GM12878 (cell line): ENCODE data around the gene ASTN1. TPM values are rescaled to one million over a fixed set of nuclear protein-coding genes. Genes with fewer than 3 reads are reported as not detected.

ENCODE experiments used
- ATAC-seq: fragments of 200-7000 bp; cut with Tn5 transposase; 3 replicates; pipeline ENCODE4 v1.9.1; 2020; ENCODE audit warnings: mild to moderate bottlenecking, moderate library complexity
- BruUV-seq: library from RNA; stranded (reverse); fragments of 400-500 nt; replicated peaks from 2 replicates; lab custom pipeline; 2021; lab: Mats Ljungman, UMichigan
- CTCF ChIA-PET: fragments of 300-600 bp; sonication (Branson Sonifier 250); formaldehyde crosslinking; extraction: SDS; loops from one replicate; lab custom pipeline; 2021; ENCODE audit warnings: inconsistent platforms; lab: Yijun Ruan, JAX
- POLR2A ChIA-PET: fragments of 350-600 bp; formaldehyde crosslinking; extraction: SDS; loops from one replicate; lab custom pipeline; 2021; ENCODE audit warnings: inconsistent platforms; lab: Charles Lee
- RAD21 ChIA-PET: fragments of 300-600 bp; sonication (Branson Sonifier 250); formaldehyde crosslinking; loops from one replicate; lab custom pipeline; 2023; ENCODE audit warnings: antibody characterized with exemption; ENCODE audit not compliant: unreplicated experiment; lab: Charles Lee
- SMC1A ChIA-PET: fragments of 300-600 bp; sonication (Branson Sonifier 250); formaldehyde crosslinking; loops from one replicate; lab custom pipeline; 2023; ENCODE audit not compliant: unreplicated experiment, uncharacterized antibody; lab: Charles Lee
- DNase-seq: peaks from one replicate; pipeline ENCODE4 v3.0.0-alpha.2; 2011; ENCODE audit warnings: low read depth, low spot score
- FAIRE-seq: peaks from 3 replicates; lab custom pipeline; 2011; peaks lifted over from hg19 to GRCh38; lab: Jason Lieb, UNC
- H2AFZ ChIP-seq: 2 replicates; pipeline ENCODE4 v1.6.0; 2011; ENCODE audit warnings: low read depth, low read length, control low read depth; ENCODE audit not compliant: control insufficient read depth
- H3K27ac ChIP-seq: 2 replicates; pipeline ENCODE4 v1.5.1; 2011; ENCODE audit warnings: control low read depth; ENCODE audit not compliant: control insufficient read depth, insufficient read depth
- H3K27me3 ChIP-seq, 2 experiments: replicated peaks in 1 of 2; 2 replicates each; pipeline versions ENCODE4 v1.6.0 to v1.6.1; 2011; ENCODE audit warnings: low read length in 1 of 2; ENCODE audit not compliant: control insufficient read depth in 2 of 2, insufficient read depth in 2 of 2
- H3K36me3 ChIP-seq, 2 experiments: 2 replicates each; pipeline ENCODE4 v1.5.1; 2011; ENCODE audit warnings: low read length in 1 of 2; ENCODE audit not compliant: control insufficient read depth in 2 of 2, insufficient read depth in 2 of 2
- H3K4me1 ChIP-seq: 2 replicates; pipeline ENCODE4 v1.6.1; 2011; ENCODE audit warnings: mild to moderate bottlenecking, low read length, moderate library complexity, mixed read lengths; ENCODE audit not compliant: control insufficient read depth, insufficient read depth
- H3K4me2 ChIP-seq: 2 replicates; pipeline ENCODE4 v1.6.0; 2011; ENCODE audit warnings: control low read depth; ENCODE audit not compliant: control insufficient read depth, insufficient read depth
- H3K4me3 ChIP-seq: fragments of 200-600 bp; sonication (generic); 2 replicates; pipeline ENCODE4 v1.5.1; 2016
- H3K79me2 ChIP-seq: 2 replicates; pipeline ENCODE4 v1.6.0; 2011; ENCODE audit warnings: low read length; ENCODE audit not compliant: control insufficient read depth, insufficient read depth
- H3K9ac ChIP-seq: 2 replicates; pipeline ENCODE4 v1.8.0; 2011; ENCODE audit warnings: low read length, control low read depth, mixed read lengths; ENCODE audit not compliant: control insufficient read depth, insufficient read depth
- H3K9me3 ChIP-seq: replicated peaks from 3 replicates; pipeline ENCODE4 v1.5.1; 2011; ENCODE audit warnings: mild to moderate bottlenecking, low read length; ENCODE audit not compliant: control insufficient read depth, insufficient read depth
- H4K20me1 ChIP-seq: 2 replicates; pipeline ENCODE4 v1.6.0; 2011; ENCODE audit not compliant: control insufficient read depth, insufficient read depth
- CEBPB ChIP-seq, 2 experiments: fragments of 150-350 bp in 1 of 2; IDR thresholded peaks; 2 replicates each; pipeline ENCODE4 v1.6.1; 2012 to 2014; ENCODE audit warnings: low read depth in 2 of 2, low read length in 2 of 2, borderline replicate concordance in 1 of 2, inconsistent platforms in 1 of 2
- CTCF ChIP-seq, 3 experiments: IDR thresholded peaks in 2 of 3; conservative IDR thresholded peaks in 1 of 3; 2 replicates each; pipeline ENCODE4 v1.5.1; 2011; ENCODE audit warnings: low read depth in 3 of 3, low read length in 3 of 3, mild to moderate bottlenecking in 3 of 3, control low read depth in 2 of 3, moderate library complexity in 2 of 3, inconsistent platforms in 1 of 3, mixed read lengths in 1 of 3; ENCODE audit not compliant: control insufficient read depth in 2 of 3, insufficient read depth in 1 of 3; ENCODE audit errors: extremely low read depth in 1 of 3
- EP300 ChIP-seq, 2 experiments: fragments of 150-350 bp in 1 of 2; IDR thresholded peaks; 2 replicates each; pipeline ENCODE4 v1.6.1; 2011 to 2012; ENCODE audit warnings: low read depth in 2 of 2, low read length in 2 of 2, borderline replicate concordance in 1 of 2, improper control_type of control experiment in 1 of 2, inconsistent platforms in 1 of 2; ENCODE audit not compliant: control insufficient read depth in 1 of 2
- FOS ChIP-seq: IDR thresholded peaks from 3 replicates; pipeline ENCODE4 v1.6.1; 2011; ENCODE audit warnings: borderline replicate concordance; ENCODE audit not compliant: insufficient read length; ENCODE audit errors: extremely low read depth
- SPI1 ChIP-seq: IDR thresholded peaks from 2 replicates; pipeline ENCODE4 v1.6.1; 2011; ENCODE audit warnings: low read depth, mild to moderate bottlenecking, low read length, moderate library complexity, borderline replicate concordance; ENCODE audit not compliant: insufficient read depth
- TCF12 ChIP-seq: IDR thresholded peaks from 2 replicates; pipeline ENCODE4 v1.6.1; 2011; ENCODE audit warnings: low read depth, mild to moderate bottlenecking, low read length
- WGBS: methylation state at CpG from one replicate; pipeline ENCODE4 v1.1.6; 2016; ENCODE audit warnings: low lambda C conversion rate; ENCODE audit not compliant: insufficient replicate concordance, insufficient coverage; ENCODE audit errors: missing lambda C conversion rate; 5-methylcytosine and 5-hydroxymethylcytosine counted together
- in situ Hi-C: fragments of 300-500 bp; cut with MboI; formaldehyde crosslinking; loops from 9 replicates; pipeline ENCODE4 v1.14.3; 2018; ENCODE audit warnings: mixed read lengths
- intact Hi-C: fragments of 100-400 bp; cut with micrococcal nuclease; formaldehyde crosslinking; loops from one replicate; pipeline ENCODE4 v1.14.2; 2022; ENCODE audit not compliant: unreplicated experiment
- polyA plus RNA-seq, 11 experiments: library from polyadenylated mRNA; depleted of rRNA in 4 of 11; unstranded in 6 of 11; stranded (reverse) in 5 of 11; fragments of >200 nt; fragmentation: Nextera tagmentation in 4 of 11; fragmentation: Illumina TruSeq in 1 of 11; extraction: Ambion mirVana in 4 of 11; extraction: Trizol in 1 of 11; gene quantifications; 1 replicate in 1 of 11; 2 replicates in 10 of 11; pipeline versions ENCODE4 v1.2.1 to v1.2.3, GENCODE V29; 2011 to 2016; ENCODE audit warnings: inconsistent platforms in 2 of 11, missing spikeins in 2 of 11, low read depth in 1 of 11
- total RNA-seq, 4 experiments: library from RNA; depleted of rRNA in 3 of 4; stranded (reverse); fragments of >200 nt in 3 of 4; fragmentation: Illumina TruSeq in 1 of 4; extraction: Trizol in 1 of 4; gene quantifications; 2 replicates each; pipeline versions ENCODE4 v1.2.1 to v1.2.3, GENCODE V29; 2013 to 2021
- TF ChIP-seq, protein P1 (sequence below): IDR thresholded peaks from 2 replicates; pipeline ENCODE4 v1.6.1; 2012; ENCODE audit warnings: improper control_type of control experiment, low read depth, low read length; ENCODE audit not compliant: insufficient replicate concordance

ASTN1 gene
- total and polyA plus RNA-seq, 10 of the 15 experiments (the other 5 are each of a cell fraction or from before 2014, with no cell fraction given): 0.04 TPM; not detected in 9

DNA sequence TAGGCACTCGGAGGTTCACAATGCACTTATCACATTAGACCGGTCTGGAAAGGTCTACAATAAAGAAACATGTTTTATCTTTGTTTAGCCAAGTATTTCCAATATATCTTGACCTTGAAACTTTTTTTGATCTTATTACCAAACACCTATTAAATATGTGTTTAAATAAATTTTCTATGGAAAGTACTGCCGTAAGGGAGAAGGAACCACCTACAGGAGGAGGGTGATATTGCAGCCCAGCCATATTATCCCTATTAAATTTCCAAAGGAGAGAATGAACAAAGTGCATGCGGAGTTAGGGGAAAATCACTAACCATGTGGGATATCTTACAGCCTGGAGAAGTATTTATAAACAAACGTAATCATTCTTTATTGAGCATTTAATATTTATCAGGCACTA, 20.7 kb upstream of the ASTN1 start:
- ChIA-PET POLR2A (no interaction called here), RAD21 (no interaction called here), SMC1A (no interaction called here), CTCF (no interaction called here)
- DNase-seq (no peak), FAIRE-seq (no peak), ATAC-seq (no peak)
- Histone ChIP-seq H3K27me3 (peaks cover 0 to 7% of the 10 kb centered on the region in 2 experiments; a peak in 3 of 4 replicates), H2AFZ (no peak overlapping the region), H3K4me1 (no peaks in the 10 kb centered on the region), H3K4me2 (no peak overlapping the region), H3K36me3 (no peaks in the 10 kb centered on the region), H4K20me1 (no peaks in the 10 kb centered on the region), H3K9ac (no peak overlapping the region), H3K9me3 (no peaks in the 10 kb centered on the region), H3K27ac (no peak overlapping the region), H3K4me3 (no peak overlapping the region), H3K79me2 (no peaks in the 10 kb centered on the region)
- intact Hi-C loops (loop anchor here (10.0 kb wide), 1 partner anchor 760 kb away; no protein-coding TSS in a partner anchor), in situ Hi-C loops (no loop called here)
- WGBS: 39% methylated on average over 5 of the region's 5 CpGs
- TF ChIP-seq EP300 (IDR thresholded peaks at IDR 0.05; ENCODE audit: borderline replicate concordance in 1 of 2, control insufficient read depth in 1 of 2, low read depth in 2 of 2, low read length in 2 of 2): no peak
- peak; percentile 21 to 40 (median 37); a peak in 3 of 6 replicates for TF ChIP-seq CTCF (IDR thresholded peaks at IDR 0.05 in 2 of 3, conservative IDR thresholded peaks at IDR 0.05 in 1 of 3; ENCODE audit: control insufficient read depth in 2 of 3, extremely low read depth in 1 of 3, insufficient read depth in 1 of 3, low read depth in 3 of 3, low read length in 3 of 3)
- BruUV-seq: no TSS peak

DNA sequence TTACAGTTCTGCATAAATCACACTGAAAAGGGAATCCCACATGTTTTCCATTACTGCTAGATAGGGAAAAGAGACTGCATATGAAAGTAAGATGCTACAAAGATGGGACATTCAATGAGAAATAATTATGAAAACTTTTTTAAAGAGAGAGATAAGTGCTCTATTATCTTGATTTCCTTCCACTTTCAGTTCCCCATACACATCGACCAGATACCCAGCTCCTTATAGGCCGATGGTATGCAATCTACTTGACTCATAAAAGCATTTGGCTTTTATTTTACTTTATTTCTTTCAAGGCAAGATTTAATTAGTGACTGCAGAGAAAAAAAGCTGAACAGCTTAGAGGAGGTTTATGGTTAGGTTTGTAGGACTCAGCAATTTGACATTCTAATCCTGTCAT, 19.3 kb upstream of the ASTN1 start:
- Histone ChIP-seq H3K4me2 (no peak overlapping the region), H4K20me1 (no peaks in the 10 kb centered on the region), H3K4me3 (no peak overlapping the region), H3K9me3 (no peaks in the 10 kb centered on the region), H2AFZ (no peak overlapping the region), H3K27me3 (peaks cover 0 to 7% of the 10 kb centered on the region in 2 experiments; a peak in 3 of 4 replicates), H3K79me2 (no peaks in the 10 kb centered on the region), H3K9ac (no peak overlapping the region), H3K4me1 (no peaks in the 10 kb centered on the region), H3K27ac (no peak overlapping the region), H3K36me3 (no peaks in the 10 kb centered on the region)
- 0% methylated on average over 2 of the region's 2 CpGs for WGBS
- no TSS peak for BruUV-seq
- CTCF ChIA-PET: interaction anchor here (0.8 to 1.0 kb wide), 2 partner anchors 9 to 762 kb away, joined by 3 read pairs; no protein-coding TSS in a partner anchor
- in situ Hi-C loops (no loop called here), intact Hi-C loops (loop anchor here (5.0 to 10.0 kb wide), 2 partner anchors 237 to 761 kb away; no protein-coding TSS in a partner anchor)
- FAIRE-seq (no peak), ATAC-seq (peak; percentile 39; the same call in 1 of the 3 replicates), DNase-seq (no peak)
- POLR2A ChIA-PET: no interaction called here
- TF ChIP-seq SPI1 (peak; percentile 47; the same call in 1 of the 2 replicates), TCF12 (no peak), FOS (no peak), CEBPB (IDR thresholded peaks at IDR 0.05; ENCODE audit: borderline replicate concordance in 1 of 2, low read depth in 2 of 2, low read length in 2 of 2) (no peak)
- TF ChIP-seq, protein P1, sequence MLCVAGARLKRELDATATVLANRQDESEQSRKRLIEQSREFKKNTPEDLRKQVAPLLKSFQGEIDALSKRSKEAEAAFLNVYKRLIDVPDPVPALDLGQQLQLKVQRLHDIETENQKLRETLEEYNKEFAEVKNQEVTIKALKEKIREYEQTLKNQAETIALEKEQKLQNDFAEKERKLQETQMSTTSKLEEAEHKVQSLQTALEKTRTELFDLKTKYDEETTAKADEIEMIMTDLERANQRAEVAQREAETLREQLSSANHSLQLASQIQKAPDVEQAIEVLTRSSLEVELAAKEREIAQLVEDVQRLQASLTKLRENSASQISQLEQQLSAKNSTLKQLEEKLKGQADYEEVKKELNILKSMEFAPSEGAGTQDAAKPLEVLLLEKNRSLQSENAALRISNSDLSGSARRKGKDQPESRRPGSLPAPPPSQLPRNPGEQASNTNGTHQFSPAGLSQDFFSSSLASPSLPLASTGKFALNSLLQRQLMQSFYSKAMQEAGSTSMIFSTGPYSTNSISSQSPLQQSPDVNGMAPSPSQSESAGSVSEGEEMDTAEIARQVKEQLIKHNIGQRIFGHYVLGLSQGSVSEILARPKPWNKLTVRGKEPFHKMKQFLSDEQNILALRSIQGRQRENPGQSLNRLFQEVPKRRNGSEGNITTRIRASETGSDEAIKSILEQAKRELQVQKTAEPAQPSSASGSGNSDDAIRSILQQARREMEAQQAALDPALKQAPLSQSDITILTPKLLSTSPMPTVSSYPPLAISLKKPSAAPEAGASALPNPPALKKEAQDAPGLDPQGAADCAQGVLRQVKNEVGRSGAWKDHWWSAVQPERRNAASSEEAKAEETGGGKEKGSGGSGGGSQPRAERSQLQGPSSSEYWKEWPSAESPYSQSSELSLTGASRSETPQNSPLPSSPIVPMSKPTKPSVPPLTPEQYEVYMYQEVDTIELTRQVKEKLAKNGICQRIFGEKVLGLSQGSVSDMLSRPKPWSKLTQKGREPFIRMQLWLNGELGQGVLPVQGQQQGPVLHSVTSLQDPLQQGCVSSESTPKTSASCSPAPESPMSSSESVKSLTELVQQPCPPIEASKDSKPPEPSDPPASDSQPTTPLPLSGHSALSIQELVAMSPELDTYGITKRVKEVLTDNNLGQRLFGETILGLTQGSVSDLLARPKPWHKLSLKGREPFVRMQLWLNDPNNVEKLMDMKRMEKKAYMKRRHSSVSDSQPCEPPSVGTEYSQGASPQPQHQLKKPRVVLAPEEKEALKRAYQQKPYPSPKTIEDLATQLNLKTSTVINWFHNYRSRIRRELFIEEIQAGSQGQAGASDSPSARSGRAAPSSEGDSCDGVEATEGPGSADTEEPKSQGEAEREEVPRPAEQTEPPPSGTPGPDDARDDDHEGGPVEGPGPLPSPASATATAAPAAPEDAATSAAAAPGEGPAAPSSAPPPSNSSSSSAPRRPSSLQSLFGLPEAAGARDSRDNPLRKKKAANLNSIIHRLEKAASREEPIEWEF: no peak
- RAD21 ChIA-PET: no interaction called here
- SMC1A ChIA-PET: interaction anchor here (0.6 to 1.1 kb wide), 2 partner anchors 253 to 596 kb away, joined by 3 to 5 read pairs; no protein-coding TSS in a partner anchor
